Mesendoderm (in vitro differentiated cells): ENCODE measurements around the gene PPP2R1A.

ENCODE experiments used
- DNase-seq: peaks from one replicate; pipeline ENCODE4 v3.0.0; 2013
- H2AK5ac ChIP-seq: 2 replicates; pipeline ENCODE4 v1.6.1; 2013; ENCODE audit warnings: low read length, inconsistent platforms
- H2BK120ac ChIP-seq: 2 replicates; pipeline ENCODE4 v1.6.1; 2013; ENCODE audit warnings: low read depth, mild to moderate bottlenecking, low read length, moderate library complexity, mixed read lengths
- H2BK15ac ChIP-seq: replicated peaks from 2 replicates; pipeline ENCODE4 v1.6.1; 2013; ENCODE audit warnings: low read depth, mild to moderate bottlenecking, moderate library complexity
- H2BK5ac ChIP-seq: 2 replicates; pipeline ENCODE4 v1.6.1; 2013; ENCODE audit warnings: low read length, inconsistent platforms
- H3K18ac ChIP-seq: 2 replicates; pipeline ENCODE4 v1.6.1; 2013; ENCODE audit warnings: mild to moderate bottlenecking, low read length, mixed read lengths
- H3K23ac ChIP-seq: one replicate; pipeline ENCODE4 v1.6.1; 2013; ENCODE audit warnings: low read length
- H3K27ac ChIP-seq: 2 replicates; pipeline ENCODE4 v1.5.1; 2013; ENCODE audit warnings: low read depth, mild to moderate bottlenecking, inconsistent platforms, low read length, moderate library complexity
- H3K27me3 ChIP-seq: 2 replicates; pipeline ENCODE4 v1.6.1; 2013; ENCODE audit warnings: low read length, control low read depth, mild to moderate bottlenecking, inconsistent platforms; ENCODE audit not compliant: insufficient read depth, poor library complexity
- H3K36me3 ChIP-seq: 2 replicates; pipeline ENCODE4 v1.6.1; 2013; ENCODE audit warnings: low read length, inconsistent platforms; ENCODE audit not compliant: control insufficient read depth, insufficient read depth
- H3K4ac ChIP-seq: one replicate; pipeline ENCODE4 v1.6.1; 2013; ENCODE audit warnings: low read depth, mild to moderate bottlenecking, low read length, moderate library complexity
- H3K4me1 ChIP-seq: 2 replicates; pipeline ENCODE4 v1.6.1; 2013; ENCODE audit warnings: low read depth, low read length, inconsistent platforms; ENCODE audit not compliant: control insufficient read depth
- H3K4me2 ChIP-seq: 2 replicates; pipeline ENCODE4 v1.6.1; 2013; ENCODE audit warnings: low read length
- H3K4me3 ChIP-seq: 2 replicates; pipeline ENCODE4 v1.5.1; 2013; ENCODE audit warnings: mild to moderate bottlenecking, low read length
- H3K56ac ChIP-seq: one replicate; pipeline ENCODE4 v1.6.1; 2013; ENCODE audit warnings: low read length
- H3K79me1 ChIP-seq: 2 replicates; pipeline ENCODE4 v1.6.1; 2013; ENCODE audit warnings: low read length, inconsistent platforms
- H3K79me2 ChIP-seq: 2 replicates; pipeline ENCODE4 v1.6.1; 2013; ENCODE audit warnings: mild to moderate bottlenecking, low read length; ENCODE audit not compliant: control insufficient read depth, insufficient read depth
- H3K9ac ChIP-seq: 2 replicates; pipeline ENCODE4 v1.6.1; 2013; ENCODE audit warnings: low read length, inconsistent platforms
- H4K5ac ChIP-seq: one replicate; pipeline ENCODE4 v1.6.1; 2013; ENCODE audit warnings: low read length
- H4K8ac ChIP-seq: one replicate; pipeline ENCODE4 v1.6.1; 2013; ENCODE audit warnings: low read depth, mild to moderate bottlenecking, control low read depth, low read length, moderate library complexity
- WGBS: extraction: QIAGEN DNeasy Blood & Tissue Kit; methylation state at CpG from one replicate; pipeline ENCODE4 v1.1.7; 2013; ENCODE audit warnings: low lambda C conversion rate, missing lambda C conversion rate; ENCODE audit not compliant: insufficient coverage; ENCODE audit errors: extremely low coverage; 5-methylcytosine and 5-hydroxymethylcytosine counted together

Gene PPP2R1A

GRCh38 chr19:52170304-52170703 lies 19.5 kb upstream of the PPP2R1A start:
- Histone ChIP-seq H4K5ac (no peak overlapping the region), H4K8ac (no peak overlapping the region), H3K4me3 (peak overlapping the region; percentile 98), H3K79me1 (peaks cover 3% of the 10 kb centered on the region), H3K27ac (no peak overlapping the region), H3K27me3 (no peaks in the 10 kb centered on the region), H2BK15ac (no peak overlapping the region), H3K4me2 (peak overlapping the region; percentile 95), H3K36me3 (peaks cover 4% of the 10 kb centered on the region), H3K56ac (peak overlapping the region; percentile 88), H2BK5ac (no peak overlapping the region), H3K9ac (peak overlapping the region; percentile 97), H3K18ac (no peak overlapping the region), H3K23ac (no peak overlapping the region), H3K4me1 (peaks cover 4% of the 10 kb centered on the region), H2AK5ac (no peak overlapping the region), H3K4ac (no peak overlapping the region), H2BK120ac (no peak overlapping the region), H3K79me2 (no peaks in the 10 kb centered on the region)
- no CpG with 5 or more reads among the region's 5 CpGs for WGBS
- no peak for DNase-seq

- H3K56ac ChIP-seq: peak overlapping the region; percentile 88
- H2BK5ac ChIP-seq: no peak overlapping the region
- no peak overlapping the region for H3K27ac ChIP-seq
- H3K4me2 ChIP-seq: peak overlapping the region; percentile 95
- DNase-seq: peak; percentile 43
- no peak overlapping the region for H3K23ac ChIP-seq
- H4K8ac ChIP-seq: no peak overlapping the region
- no peaks in the 10 kb centered on the region for H3K79me2 ChIP-seq
- H3K18ac ChIP-seq: peak overlapping the region; percentile 34
- no peaks in the 10 kb centered on the region for H3K27me3 ChIP-seq
- H2AK5ac ChIP-seq: no peak overlapping the region
- H3K79me1 ChIP-seq: peaks cover 3% of the 10 kb centered on the region
- H3K4ac ChIP-seq: no peak overlapping the region
- H3K4me3 ChIP-seq: peak overlapping the region; percentile 98
- H3K4me1 ChIP-seq: peaks cover 6% of the 10 kb centered on the region
- H3K9ac ChIP-seq: peak overlapping the region; percentile 97
- H3K36me3 ChIP-seq: peaks cover 3% of the 10 kb centered on the region
- H2BK15ac ChIP-seq: no peak overlapping the region
- H4K5ac ChIP-seq: no peak overlapping the region
- no CpG with 5 or more reads among the region's 22 CpGs for WGBS
- no peak overlapping the region for H2BK120ac ChIP-seq
Observed at GRCh38 chr19:52170863-52171320, 19.0 kb upstream of the PPP2R1A start.

- Histone ChIP-seq H3K79me2 (no peaks in the 10 kb centered on the region), H3K18ac (peak within 1 kb of the TSS; percentile 82), H3K4ac (peak within 1 kb of the TSS; percentile 79), H3K27ac (no peak within 1 kb of the TSS), H2AK5ac (peak within 1 kb of the TSS; percentile 8), H3K4me1 (peaks cover 6% of the 10 kb centered on the region), H3K4me3 (peak within 1 kb of the TSS; percentile 98), H3K23ac (no peak within 1 kb of the TSS), H3K79me1 (peaks cover 3% of the 10 kb centered on the region), H2BK15ac (no peak within 1 kb of the TSS), H3K56ac (peak within 1 kb of the TSS; percentile 88), H3K27me3 (no peaks in the 10 kb centered on the region), H2BK120ac (no peak within 1 kb of the TSS), H4K8ac (no peak within 1 kb of the TSS), H3K4me2 (peak within 1 kb of the TSS; percentile 95), H3K36me3 (peaks cover 3% of the 10 kb centered on the region), H2BK5ac (no peak within 1 kb of the TSS), H4K5ac (peak within 1 kb of the TSS; percentile 84), H3K9ac (peak within 1 kb of the TSS; percentile 97)
- DNase-seq: peak; percentile 87
- WGBS: no CpG with 5 or more reads among the region's 37 CpGs
Observed at GRCh38 chr19:52171321-52172169, 18.3 kb upstream of the PPP2R1A start, which contains the start of gene ZNF836. Gene ZNF836 (minus strand): TSS chr19:52171621. CDS start chr19:52168072, 3,549 bp downstream.

GRCh38 chr19:52172347-52172746 lies 17.5 kb upstream of the PPP2R1A start:
- Histone ChIP-seq H2AK5ac (no peak overlapping the region), H4K5ac (peak overlapping the region; percentile 84), H3K23ac (no peak overlapping the region), H2BK120ac (no peak overlapping the region), H3K56ac (peak overlapping the region; percentile 15), H3K79me2 (no peaks in the 10 kb centered on the region), H3K4me3 (no peak overlapping the region), H4K8ac (no peak overlapping the region), H3K4ac (peak overlapping the region; percentile 79), H3K27ac (no peak overlapping the region), H3K18ac (peak overlapping the region; percentile 82), H3K27me3 (no peaks in the 10 kb centered on the region), H3K36me3 (peaks cover 3% of the 10 kb centered on the region), H3K4me2 (no peak overlapping the region), H3K4me1 (peaks cover 8% of the 10 kb centered on the region), H3K9ac (no peak overlapping the region), H3K79me1 (peaks cover 3% of the 10 kb centered on the region), H2BK15ac (no peak overlapping the region), H2BK5ac (no peak overlapping the region)
- no peak for DNase-seq
- no CpG with 5 or more reads among the region's 1 CpG for WGBS

- H4K5ac ChIP-seq: no peak overlapping the region
- H2AK5ac ChIP-seq: no peak overlapping the region
- peak; percentile 90 for DNase-seq
- peaks cover 8% of the 10 kb centered on the region for H3K4me1 ChIP-seq
- peak overlapping the region; percentile 50 for H2BK5ac ChIP-seq
- H2BK120ac ChIP-seq: no peak overlapping the region
- H3K4me3 ChIP-seq: no peak overlapping the region
- no peak overlapping the region for H3K4me2 ChIP-seq
- H3K9ac ChIP-seq: no peak overlapping the region
- no peaks in the 10 kb centered on the region for H3K79me1 ChIP-seq
- no peak overlapping the region for H3K27ac ChIP-seq
- H3K23ac ChIP-seq: no peak overlapping the region
- no peak overlapping the region for H3K56ac ChIP-seq
- H4K8ac ChIP-seq: no peak overlapping the region
- no CpG with 5 or more reads among the region's 10 CpGs for WGBS
- no peaks in the 10 kb centered on the region for H3K27me3 ChIP-seq
- H3K4ac ChIP-seq: no peak overlapping the region
- no peaks in the 10 kb centered on the region for H3K36me3 ChIP-seq
- H3K79me2 ChIP-seq: no peaks in the 10 kb centered on the region
- peak overlapping the region; percentile 44 for H3K18ac ChIP-seq
- H2BK15ac ChIP-seq: no peak overlapping the region
Observed at GRCh38 chr19:52176574-52176973, 13.3 kb upstream of the PPP2R1A start.
